Retinal pigment epithelial cell (primary cell): ENCODE results near the gene TNS1.

Experiments
- DNase-seq: peaks from one replicate; pipeline ENCODE4 v3.0.0-alpha.2; 2010; ENCODE audit warnings: low read depth
- H3K4me3 ChIP-seq: 2 replicates; pipeline ENCODE4 v1.5.1; 2011; ENCODE audit warnings: mild to moderate bottlenecking, low read length, control low read depth, moderate library complexity
- CTCF ChIP-seq: conservative IDR thresholded peaks from 2 replicates; pipeline ENCODE4 v1.5.1; 2011; ENCODE audit warnings: low read depth, low read length, control low read depth, inconsistent platforms

The TNS1 gene

GRCh38 chr2:218029366-218030360 is 26.9 kb upstream of the TNS1 start:
- DNase-seq = no peak
- no peak for TF ChIP-seq CTCF
- no peak overlapping the region for H3K4me3 ChIP-seq

- DNase-seq = no peak
- no peak for TF ChIP-seq CTCF
- H3K4me3 ChIP-seq = no peak overlapping the region
Observed at GRCh38 chr2:218028562-218029348, 26.0 kb upstream of the TNS1 start.

- H3K4me3 ChIP-seq = no peak overlapping the region
- no peak for TF ChIP-seq CTCF
- no peak for DNase-seq
Observed at GRCh38 chr2:218028189-218028495, 25.3 kb upstream of the TNS1 start.

GRCh38 chr2:218027426-218028188 is 24.8 kb upstream of the TNS1 start:
- no peak for TF ChIP-seq CTCF
- DNase-seq = no peak
- no peak overlapping the region for H3K4me3 ChIP-seq

- no peak for DNase-seq
- TF ChIP-seq CTCF = no peak
- no peak overlapping the region for H3K4me3 ChIP-seq
Observed at GRCh38 chr2:218026676-218027425, 24.1 kb upstream of the TNS1 start.

GRCh38 chr2:218026244-218026643 is 23.4 kb upstream of the TNS1 start:
- DNase-seq = no peak
- no peak overlapping the region for H3K4me3 ChIP-seq
- no peak for TF ChIP-seq CTCF
